ENCODE results near the gene ACBD7.

Gene ACBD7

GRCh38 chr10:15088428-15089261 is at the start of gene ACBD7:
Gene ACBD7 (minus strand): TSS chr10:15088776. CDS start chr10:15088728, 48 bp downstream.
- DNase-seq (ENCODE audit: low spot score), result peak; percentile 93

- DNase-seq (ENCODE audit: low spot score), result no peak
Observed at GRCh38 chr10:15137636-15138035, 49.1 kb upstream of the ACBD7 start.

DNA sequence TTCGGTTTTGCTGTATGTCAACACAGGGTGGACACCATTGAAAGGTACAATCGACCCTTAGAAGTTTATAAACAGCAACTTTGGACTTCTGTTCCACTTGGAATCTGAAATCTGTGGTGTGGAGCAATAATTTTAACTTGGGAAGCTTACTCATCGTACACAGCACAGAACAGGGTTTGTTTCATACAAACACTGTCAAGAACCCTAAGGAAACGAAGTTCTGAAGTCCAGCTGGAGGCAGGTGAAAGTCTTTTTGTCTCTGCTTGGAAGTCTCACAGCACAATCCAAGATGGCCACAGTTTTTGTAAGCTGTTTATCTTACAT is 48.4 kb upstream of the ACBD7 start:
- DNase-seq (ENCODE audit: low spot score), result no peak

DNA sequence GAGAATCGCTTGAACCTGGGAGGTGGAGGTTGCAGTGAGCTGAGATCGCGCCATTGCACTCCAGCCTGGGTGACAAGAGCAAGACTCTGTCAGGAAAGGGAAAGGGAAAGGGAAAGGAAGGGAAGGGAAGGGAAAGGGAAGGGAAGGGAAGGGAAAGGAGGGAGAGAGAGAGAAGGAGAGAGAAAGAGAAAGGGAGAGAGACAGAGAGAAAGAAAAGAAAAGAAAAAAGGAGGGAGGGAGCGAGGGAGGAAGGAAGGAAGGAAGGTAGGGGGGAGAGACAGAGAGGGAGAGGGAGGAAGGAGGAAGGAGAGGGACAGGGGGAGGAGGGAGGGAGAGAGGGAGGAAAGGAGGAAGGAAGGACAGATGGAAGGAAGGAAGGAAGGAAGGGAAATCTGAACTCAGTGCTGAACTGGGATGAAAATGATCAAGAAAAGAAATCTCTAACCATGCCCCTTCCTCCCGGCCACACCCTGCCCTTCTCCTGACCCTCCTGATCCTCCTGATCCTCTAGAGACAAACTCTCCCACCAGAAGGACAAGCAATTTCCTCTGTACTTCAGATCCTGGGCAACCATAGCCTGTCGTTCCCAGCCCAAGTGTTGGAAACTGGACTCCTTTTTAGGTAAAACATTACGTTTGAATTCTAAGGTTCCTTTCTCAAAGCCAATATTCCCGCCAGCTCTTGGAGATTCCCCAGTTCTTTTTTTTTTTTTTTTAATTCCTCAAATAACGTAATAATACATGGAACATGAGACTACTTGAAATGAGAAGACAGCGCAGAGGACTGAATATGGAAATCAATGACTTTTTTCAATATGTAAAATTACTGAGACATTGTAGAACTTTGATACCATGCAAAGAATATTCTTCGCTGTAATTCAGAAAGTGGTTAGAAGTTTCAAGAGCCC is 47.8 kb upstream of the ACBD7 start:
- DNase-seq (ENCODE audit: low spot score), result no peak

GRCh38 chr10:15131330-15131729 is 42.8 kb upstream of the ACBD7 start:
- DNase-seq (ENCODE audit: low spot score), result no peak

DNA sequence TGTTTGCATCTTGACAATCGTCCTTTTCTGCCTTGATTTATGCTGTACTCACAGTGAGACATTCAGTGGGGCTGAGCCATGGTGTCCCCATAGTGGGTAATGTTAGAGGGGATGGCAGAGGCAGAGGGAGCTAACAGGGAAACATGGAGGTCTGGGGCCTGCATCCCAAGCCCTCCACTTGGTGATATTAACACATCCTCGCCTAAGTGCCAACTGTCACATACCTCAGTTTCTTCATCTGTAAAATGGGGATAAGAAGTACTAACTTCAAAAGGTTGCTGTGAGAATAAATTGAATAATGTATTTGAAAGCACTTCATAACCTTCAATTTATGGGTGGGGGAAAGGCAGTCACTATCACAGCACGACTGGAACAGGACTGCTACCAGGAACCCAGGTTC is 36.3 kb upstream of the ACBD7 start:
- DNase-seq (ENCODE audit: low spot score), result no peak

GRCh38 chr10:15124190-15124589 is 35.6 kb upstream of the ACBD7 start:
- no peak for DNase-seq (ENCODE audit: low spot score)

DNA sequence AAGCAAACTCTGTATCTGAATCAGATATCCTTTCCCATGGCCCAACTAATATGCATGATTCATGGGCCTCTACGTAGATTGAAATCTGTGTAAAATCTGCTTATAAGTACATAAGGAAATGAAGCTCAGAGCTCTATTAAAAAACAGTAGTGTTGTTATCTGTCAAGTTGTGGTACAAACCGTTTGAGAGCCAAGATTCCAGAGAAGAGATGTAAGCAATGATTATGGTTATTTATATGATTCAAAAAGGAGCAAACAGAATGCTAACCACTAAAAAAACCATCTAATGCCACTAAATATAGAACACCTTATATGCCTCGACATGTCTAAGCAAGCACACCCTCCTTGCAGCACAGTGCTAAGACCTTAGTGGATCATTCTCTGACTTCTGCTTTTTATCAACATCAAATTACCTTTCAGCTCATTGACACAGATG is 35.2 kb upstream of the ACBD7 start:
- DNase-seq (ENCODE audit: low spot score), result no peak

DNA sequence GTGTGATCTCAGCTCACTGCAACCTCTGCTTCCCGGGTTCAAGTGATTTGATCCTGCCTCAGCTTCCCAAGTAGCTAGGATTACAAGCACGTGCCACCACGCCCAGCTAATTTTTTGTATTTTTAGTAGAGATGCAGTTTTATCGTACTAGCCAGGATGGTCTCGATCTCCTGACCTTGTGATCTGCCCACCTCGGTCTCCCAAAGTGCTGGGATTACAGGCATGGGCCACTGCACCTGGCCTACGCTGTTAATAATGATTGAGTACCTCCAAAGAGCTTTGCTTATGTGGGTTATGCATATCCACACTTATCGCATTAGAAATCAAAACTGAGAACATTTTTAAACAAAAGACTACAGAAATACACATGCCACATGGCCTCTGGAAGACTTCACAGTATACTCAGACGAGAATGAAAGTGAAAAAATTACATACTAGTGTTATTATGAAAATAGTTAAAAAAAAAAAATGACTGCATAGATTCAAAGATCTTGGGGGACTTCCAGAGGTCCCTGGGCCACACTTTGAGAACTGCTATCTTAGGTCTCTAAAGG is 34.0 kb upstream of the ACBD7 start:
- no peak for DNase-seq (ENCODE audit: low spot score)

- no peak for DNase-seq (ENCODE audit: low spot score)
Observed at GRCh38 chr10:15121707-15122106, 33.1 kb upstream of the ACBD7 start.

- no peak for DNase-seq (ENCODE audit: low spot score)
Observed at GRCh38 chr10:15120523-15120922, 31.9 kb upstream of the ACBD7 start.

GRCh38 chr10:15118615-15119014 is 30.0 kb upstream of the ACBD7 start:
- no peak for DNase-seq (ENCODE audit: low spot score)

GRCh38 chr10:15116225-15116624 is 27.6 kb upstream of the ACBD7 start:
- DNase-seq (ENCODE audit: low spot score), result no peak

GRCh38 chr10:15113766-15114165 is 25.2 kb upstream of the ACBD7 start:
- DNase-seq (ENCODE audit: low spot score), result no peak

- no peak for DNase-seq (ENCODE audit: low spot score)
Observed at GRCh38 chr10:15112657-15113056, 24.1 kb upstream of the ACBD7 start.

DNA sequence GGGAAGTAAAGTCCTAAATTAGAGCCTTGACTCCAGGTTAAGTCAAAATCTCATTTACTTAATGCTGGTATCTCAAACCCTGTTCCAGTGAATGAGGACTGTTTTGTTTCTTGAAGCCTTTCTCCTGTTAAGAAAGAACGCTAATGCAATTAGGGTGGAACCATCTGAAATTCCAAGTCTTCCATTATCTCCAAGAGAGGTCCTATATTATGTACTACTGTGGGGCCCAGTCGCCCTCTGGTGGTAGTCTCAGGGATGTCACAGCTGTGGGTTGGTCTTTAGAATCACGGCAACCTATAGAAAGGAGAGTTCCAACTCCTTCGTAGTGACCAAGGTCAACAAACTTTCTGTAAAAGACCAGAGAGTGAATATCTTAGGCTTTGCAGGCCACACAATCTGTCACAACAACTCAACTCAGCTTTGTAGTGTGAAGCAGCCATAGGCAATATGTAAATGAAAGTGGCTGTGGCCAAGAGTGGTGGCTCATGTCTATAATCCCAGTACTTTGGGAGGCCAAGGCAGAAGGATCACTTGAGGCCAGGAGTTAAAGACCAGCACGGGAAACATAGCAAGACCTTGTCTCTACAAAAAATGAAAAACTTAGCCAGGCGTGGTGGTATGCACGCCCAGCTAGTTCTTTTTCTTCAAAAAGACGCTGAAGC is 17.9 kb upstream of the ACBD7 start:
- peak; percentile 73 for DNase-seq (ENCODE audit: low spot score)

DNA sequence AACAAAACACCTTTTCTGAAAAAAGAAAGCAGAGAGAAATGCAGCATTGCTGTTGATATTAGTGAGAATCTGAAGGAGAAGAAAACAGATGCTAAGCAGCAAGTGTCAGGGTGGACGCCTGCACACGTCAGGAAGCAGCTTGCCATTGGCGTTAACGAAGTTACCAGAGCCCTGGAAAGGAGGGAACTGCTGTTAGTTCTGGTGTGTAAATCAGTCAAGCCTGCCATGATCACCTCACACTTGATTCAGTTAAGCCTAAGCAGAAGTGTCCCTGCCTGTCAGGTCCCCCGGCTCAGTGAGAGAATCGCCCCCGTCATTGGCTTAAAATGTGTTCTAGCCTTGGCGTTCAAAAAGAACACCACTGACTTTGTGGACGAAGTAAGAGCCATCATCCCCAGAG is 14.9 kb upstream of the ACBD7 start:
- DNase-seq (ENCODE audit: low spot score), result no peak

DNA sequence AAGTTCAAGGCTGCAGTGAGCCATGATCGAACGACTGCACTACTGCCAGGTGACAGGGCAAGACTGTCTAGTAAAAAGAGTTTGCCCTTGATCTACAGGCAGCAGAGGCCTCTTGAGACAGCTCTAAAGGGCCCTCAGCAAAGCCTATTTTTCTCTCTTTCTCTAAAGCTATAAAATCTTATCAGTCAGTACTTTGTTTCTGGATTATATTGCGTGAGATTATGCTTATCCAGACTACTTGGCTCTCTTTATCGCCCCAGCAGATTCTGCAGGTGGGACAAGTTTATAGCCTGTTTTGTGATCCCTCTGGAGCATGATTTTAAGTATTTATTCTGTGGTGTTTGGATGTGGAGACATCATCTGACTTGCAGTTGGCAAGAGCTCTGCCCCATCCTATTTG is 11.3 kb upstream of the ACBD7 start:
- no peak for DNase-seq (ENCODE audit: low spot score)

DNA sequence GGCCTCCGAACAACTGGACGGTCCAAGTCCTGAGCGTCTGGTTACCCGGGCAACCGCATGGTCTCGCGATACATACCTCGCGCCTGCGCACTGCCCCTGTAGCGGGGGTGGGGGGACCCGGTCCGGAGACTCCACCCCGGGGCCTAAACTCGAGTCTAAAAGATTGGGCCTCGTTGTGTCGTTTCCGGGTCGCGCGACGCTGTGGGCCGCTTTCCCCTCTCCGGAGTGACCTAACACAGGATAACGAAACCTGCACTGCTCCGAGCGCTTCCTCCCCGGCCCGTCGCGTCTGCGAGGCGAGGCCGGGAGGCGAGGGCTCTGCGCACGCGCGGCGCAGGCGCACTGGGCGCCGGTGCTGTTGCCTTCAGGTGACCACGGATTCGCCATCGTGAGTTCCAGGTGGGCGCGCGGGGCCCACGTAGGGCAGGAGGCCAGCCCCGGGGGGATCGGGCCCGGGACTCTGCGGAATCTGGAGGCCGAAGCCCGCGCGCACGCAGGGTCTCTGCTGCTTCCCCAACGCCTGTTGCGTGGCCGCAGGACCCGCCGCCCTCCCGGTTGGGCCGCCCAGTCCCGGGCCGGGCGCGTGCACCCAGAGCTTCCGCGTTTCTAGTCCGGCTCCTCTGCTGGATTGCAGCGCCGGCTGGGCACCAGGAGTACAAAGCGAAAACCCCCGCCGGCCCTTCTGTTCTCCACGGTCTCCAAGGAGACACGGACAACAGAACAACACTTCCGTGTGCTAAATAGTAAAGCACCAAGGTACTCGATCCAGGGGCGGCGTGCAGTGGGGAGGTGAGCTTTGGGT is 8.6 kb upstream of the ACBD7 start, which contains the start of gene RPP38:
RPP38 (plus strand) TSS at position 345 of the 802 bp plus-strand sequence. CDS start 5,960 bp downstream, outside the sequence.
- DNase-seq (ENCODE audit: low spot score), result peak; percentile 94

DNA sequence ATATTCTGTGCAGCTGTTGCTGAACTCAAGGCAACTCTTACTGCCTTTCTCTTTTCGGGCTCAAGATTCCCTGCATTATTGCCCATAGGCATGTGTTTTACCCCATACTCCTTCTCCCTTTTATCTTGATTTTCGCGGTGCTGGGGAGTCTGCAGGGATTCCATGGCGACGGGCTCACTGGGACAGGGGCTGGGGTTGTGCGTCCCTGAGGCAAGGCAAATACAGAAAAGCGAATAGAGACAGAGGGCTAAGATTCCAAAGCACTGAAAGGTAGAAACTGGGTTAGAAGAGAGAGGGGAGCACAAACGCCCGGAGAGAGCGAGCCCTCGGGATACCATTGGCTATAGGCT is 8.1 kb upstream of the ACBD7 start:
- DNase-seq (ENCODE audit: low spot score), result no peak

- no peak for DNase-seq (ENCODE audit: low spot score)
Observed at GRCh38 chr10:15092855-15093408, 4.4 kb upstream of the ACBD7 start.
